ENCODE results near the gene FYN.
A peak's percentile ranks its signal among the peaks of the same experiment; 100 is the strongest.

The FYN gene

DNA sequence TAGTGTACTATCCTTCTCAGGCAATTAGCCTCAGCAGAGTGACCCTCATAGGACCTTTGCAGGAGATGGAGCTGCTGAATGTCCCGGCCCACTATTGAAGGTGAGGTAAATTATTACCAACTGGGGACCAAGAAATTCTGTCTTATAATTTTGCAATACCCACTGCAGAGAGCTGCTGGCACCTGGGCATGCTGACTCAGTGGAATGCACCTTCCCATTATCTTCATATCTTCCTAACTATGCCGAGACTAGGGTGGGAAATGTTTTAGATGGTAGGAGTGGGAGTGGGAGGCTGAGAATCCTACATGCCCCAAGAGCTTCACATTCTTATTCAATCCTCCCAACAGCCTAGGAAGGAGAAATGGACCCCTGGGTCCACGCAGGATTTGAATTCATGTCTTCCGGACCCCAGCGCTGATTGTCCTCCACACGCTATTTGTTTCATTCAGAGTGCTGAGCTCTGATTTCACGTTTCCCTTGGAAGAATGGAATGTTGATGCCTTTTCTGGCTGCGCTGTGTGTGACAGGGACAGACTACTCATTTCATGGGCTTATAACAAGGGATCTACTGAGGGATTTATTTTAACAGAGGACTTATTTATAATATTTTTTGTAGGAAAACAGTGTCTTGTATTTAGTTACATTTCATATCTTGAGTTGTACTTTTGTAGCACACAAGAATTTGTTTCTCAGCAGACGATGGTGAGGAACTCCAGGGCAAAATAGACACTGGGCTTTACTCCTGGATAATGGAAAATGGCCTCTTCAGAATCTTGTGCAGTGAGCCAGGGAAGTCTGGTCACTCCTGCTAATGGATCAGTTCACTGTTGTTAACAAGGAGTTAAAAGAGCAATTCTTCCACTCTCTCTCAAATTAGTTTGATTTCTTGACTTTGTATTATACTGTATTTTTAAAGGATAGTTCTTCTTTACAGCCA, 66.4 kb downstream of the FYN start:
- peak; percentile 45 for DNase-seq (ENCODE audit: low spot score)

DNA sequence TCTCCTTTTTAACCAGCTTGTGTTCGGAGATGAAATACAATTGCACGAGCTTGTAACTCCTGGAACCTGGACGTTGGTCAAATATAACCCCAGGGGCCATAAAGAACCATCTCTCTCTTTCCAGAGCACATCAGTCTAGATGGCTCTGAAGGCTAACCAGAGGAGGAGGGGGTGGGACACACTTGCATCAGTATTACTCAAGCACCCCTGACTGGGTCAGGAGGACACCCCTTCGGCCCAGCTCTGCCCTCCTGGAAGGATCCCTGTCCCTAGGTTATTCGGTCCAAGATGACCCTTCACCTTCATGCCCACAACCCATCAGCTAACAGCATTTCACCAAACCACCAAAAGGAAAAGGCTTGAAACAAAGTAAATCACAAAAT, 67.1 kb downstream of the FYN start:
- no peak for DNase-seq (ENCODE audit: low spot score)

DNA sequence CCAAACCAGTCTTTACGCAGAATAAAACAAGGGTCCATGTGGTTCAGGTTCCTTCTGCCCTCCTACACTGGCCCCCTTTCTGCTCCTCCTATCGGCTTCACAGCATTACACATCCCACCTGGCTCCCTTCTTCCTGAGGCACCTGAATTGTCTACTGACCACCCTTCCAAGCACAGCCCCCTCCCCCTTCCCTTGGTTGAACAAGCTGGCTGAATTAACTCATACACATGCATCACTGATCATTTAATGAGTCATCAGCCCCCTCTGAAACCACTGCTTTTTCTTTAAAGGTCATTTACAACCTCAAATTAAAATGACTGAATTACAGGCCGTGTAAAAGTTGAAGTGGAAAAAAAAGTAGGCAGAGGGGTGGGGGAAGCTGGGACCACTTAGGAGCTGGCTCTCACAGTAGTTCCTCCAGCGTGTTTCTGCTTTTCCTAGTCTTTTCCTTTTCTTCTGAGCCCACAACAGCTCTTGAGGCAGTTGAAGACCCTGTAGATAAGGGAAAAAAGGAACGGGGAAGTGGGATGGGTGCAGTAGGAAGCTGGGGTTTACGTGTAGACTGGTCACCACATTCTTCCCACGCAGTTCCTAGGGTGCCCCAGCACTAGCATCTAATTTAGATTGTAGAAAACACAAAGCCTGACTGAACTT, 67.6 kb downstream of the FYN start:
- peak; percentile 86 for DNase-seq (ENCODE audit: low spot score)

DNA sequence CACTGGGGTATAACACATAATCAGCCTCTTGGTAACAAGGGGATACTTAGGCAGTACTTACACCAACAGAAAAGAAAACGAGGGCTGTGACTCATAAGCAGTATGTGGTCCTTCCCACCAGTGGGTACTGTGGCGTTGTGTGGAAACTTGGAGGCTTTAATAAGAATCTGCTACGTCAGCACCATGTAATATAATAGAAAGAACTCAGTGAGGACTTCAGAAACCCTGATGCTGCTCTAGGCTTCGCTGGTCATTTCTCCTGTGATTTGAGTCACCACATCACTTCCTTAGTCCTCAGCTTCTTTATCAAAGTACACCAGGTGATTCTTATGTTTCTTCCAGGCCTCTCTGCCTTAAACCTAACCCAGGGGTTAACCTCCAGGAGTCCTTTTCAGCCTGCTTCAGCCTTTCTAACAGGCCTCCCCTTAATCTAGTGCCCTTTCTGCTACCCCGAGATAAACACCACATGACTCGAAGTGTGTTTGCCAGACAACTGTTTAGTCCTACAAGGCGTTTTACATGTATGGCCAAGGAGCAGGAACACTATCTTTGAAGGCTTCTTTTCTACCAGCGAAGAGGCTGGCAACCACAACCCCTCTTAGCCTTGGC, 68.5 kb downstream of the FYN start:
- DNase-seq (ENCODE audit: low spot score), result peak; percentile 72

DNA sequence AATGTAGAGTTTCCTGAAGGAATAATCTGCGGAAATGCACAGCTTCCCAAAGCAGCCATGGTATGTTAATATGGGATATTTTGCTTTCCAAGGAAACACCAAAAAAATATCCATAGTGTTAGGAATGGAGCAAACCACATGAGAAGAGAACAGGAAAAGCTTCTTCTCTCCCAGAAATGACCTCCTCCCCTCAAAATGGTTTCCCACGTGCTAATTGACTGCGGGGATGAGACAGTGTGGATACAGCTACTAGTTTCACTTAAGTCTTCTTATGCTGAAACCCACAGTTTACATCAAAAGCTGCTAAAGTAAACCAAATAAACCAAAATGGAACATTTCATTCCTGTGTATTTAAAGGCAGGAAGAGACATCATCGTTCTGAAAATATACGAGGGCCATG, 69.4 kb downstream of the FYN start:
- no peak for DNase-seq (ENCODE audit: low spot score)

DNA sequence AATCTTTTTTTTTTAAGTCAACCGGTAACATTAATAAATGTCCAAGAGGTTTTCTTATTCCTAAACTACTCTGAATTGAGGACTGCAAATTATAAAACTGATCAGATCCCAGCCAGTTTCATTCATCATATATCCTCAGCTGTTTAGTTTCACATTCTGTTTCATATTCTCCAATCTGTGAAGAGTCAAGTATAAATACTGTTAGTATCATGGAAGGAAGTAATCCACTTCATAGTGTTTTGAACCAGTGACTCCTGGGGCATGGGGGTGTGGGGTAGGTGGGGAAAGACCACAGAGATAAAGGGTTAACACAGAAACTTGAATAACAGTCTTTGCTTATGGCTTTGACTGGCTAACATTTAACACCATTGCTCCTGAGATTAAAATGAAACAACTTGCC, 69.9 kb downstream of the FYN start:
- no peak for DNase-seq (ENCODE audit: low spot score)

DNA sequence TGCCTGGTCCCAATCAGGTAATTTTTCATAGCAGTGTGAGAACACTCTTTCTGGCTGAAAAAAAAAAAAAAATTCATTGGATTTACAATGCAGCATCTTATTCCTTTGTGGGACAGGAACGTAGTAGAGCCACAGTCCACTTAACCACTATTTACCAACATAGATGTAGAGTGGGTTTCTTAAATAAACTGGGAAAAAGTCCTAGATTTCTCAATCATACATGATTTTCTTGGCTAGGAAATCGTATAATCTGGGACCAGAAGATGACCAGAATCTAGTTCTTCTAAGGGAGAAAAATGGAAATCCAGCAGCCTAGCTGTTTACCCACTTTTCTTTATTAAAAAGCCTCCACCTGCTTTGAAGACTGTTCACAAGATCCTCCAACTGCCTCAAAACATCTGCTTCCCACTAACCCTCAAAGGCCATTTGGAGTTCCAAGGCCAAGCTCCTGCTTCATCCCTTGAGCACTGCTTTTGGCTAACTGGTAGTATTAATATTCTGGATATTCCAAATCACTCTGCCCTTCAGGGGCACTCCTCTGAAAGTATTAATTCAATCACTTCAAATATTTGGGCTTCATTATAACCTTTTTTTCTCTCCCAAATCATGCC, 70.4 kb downstream of the FYN start:
- DNase-seq (ENCODE audit: low spot score), result no peak

DNA sequence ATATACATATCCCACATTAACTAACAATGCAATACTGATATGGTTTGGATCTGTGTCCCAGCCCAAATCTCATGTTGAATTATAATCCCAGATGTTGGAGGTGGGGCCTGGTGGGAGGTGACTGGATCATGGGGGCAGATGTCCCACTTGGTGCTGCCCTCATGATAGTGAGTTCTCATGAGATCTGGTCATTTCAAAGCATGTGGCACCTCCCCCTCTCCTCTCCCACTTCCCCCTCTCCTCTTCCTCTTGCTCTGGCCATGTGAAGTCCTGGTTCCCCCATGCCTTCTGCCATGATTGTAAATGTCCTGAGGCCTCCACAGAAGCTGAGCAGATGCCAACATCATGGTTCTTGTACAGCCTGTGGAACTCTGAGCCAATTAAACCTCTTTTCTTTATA, 71.2 kb downstream of the FYN start:
- no peak for DNase-seq (ENCODE audit: low spot score)

DNA sequence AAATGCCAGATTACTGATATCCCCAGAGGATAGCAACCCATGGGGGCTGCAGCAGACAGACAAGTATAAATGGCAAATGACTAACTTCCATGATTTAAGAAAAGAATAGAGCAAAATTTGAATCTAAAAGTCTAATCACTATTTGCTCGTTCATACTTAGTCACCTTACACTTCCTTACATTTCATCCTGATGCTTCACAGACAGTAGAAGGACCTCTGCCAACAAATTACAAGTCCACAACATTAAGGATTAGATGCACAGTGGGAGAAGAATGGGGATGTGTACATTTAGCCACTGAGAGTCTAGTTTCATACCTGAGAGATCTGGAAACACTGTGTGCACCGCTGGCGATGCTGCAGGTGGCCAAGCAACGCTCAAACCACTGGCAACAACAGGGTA, 72.4 kb downstream of the FYN start:
- no peak for DNase-seq (ENCODE audit: low spot score)

DNA sequence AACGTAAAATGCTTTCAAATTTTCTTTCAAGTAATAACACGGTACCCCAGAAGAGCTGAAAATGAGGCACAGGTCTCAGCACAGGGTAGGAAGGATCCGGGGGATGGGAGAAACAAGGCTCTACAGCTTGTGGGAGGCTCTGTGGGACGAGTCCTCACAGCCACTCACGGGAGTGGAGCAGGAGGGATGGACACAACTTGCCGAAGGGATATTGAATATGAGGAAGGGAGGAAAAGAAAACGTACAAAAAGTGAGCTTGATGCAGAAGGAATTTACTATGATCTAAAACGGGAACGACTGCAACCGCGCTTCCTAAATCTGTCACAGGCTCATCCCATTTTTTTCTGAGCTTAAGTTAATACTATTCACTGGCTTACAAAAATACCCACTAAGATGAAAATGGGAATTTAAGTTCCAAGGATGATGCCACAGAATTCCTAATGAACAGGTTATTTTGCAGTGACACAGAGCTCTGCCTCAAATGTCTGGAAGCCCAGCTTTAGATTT, 72.9 kb downstream of the FYN start:
- no peak for DNase-seq (ENCODE audit: low spot score)

DNA sequence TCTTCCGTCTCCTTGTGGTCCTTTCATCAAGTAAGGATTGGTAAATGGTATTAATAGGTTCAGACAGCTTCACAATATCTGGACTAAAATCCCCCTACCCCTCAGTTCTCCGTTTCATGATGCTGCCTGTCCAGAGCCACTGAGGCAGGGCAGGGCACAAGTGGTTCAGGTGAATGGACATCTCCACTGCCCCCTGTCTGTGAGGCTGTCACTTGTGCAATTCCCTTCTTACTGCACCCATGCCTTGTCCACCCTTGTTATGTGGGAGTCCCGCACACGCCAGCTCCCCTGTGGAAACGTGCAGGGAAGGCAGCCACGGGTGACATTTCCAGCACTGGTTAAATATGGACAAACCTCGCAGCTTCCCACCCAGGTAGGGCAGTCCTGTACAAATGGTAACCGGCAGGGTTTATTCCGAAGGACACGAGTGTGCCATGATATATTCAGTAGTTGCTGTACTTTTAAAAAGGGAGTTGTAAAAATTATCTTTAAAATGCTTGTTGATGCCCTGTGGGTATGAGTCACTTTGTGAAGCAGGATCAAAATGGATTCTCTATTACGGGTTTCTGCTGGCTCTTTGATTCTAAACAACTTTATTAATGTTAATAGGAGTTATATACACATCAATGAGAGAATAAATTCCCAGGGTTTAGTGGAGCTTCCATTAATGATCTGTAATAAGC, 73.5 kb downstream of the FYN start:
- no peak for DNase-seq (ENCODE audit: low spot score)

DNA sequence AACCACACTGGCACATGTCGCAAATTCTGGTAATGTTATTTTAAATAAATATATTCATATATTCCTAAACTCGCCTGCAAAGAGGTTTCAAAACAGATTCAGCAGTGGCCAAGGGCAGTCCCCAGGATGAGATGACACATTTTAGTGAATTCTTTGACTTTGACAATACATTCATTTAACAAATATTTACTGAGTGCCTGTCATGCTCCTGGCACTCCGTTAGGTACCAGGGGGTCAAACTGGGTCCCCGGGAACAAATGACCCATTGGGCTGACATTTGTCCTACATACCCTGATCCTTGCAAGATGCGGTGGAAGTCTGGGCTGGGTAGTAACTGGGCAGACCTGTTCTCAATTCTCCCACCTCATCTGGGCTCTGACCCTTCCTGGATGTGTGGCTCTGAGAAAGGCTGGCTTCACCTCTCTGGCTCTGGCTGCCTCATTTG, 74.9 kb downstream of the FYN start:
- no peak for DNase-seq (ENCODE audit: low spot score)

DNA sequence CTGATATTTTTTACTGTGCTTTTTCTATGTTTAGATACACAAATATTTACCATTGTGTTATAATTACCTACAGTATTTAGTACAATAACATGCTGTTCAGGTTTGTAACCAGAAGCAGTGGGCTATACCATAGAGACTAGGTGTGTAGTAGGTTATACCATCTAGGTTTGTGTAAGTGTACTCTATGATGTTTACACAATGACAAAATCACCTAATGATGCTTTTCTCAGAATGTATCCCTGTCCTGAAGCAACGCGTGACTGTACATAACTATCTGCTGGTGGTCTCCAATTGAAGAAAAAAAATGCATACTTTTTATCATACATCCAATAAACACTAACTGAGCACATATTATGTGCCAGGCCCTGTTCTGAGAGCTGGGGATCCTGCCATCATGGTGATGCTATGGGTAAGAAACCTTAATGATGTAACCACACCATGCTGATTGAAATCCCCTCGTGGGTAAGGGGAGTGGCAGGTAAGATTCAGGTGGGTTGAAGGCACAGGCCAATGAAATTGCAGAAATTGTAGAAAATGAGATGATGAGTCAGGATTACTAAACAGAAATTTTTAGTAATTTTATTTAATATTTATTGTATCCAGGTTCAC, 76.8 kb downstream of the FYN start:
- no peak for DNase-seq (ENCODE audit: low spot score)

DNA sequence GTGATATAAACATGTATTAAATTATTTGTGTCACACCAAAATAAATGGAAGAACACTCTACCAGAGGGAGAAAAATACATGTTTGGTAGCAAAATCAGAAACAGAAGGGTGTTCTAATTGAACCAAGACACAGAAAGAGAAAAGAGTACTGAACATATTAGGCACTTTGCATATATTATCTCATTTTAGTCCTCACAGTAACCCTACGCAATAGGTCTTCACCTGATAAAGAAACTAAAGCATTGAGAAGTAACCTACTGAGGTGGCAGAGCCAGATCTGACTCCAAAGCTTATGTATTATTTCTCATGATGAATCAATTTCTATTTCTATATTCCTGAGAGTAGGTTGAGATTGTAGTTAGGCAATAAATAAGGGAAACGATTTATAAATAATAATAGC, 77.7 kb downstream of the FYN start:
- no peak for DNase-seq (ENCODE audit: low spot score)

DNA sequence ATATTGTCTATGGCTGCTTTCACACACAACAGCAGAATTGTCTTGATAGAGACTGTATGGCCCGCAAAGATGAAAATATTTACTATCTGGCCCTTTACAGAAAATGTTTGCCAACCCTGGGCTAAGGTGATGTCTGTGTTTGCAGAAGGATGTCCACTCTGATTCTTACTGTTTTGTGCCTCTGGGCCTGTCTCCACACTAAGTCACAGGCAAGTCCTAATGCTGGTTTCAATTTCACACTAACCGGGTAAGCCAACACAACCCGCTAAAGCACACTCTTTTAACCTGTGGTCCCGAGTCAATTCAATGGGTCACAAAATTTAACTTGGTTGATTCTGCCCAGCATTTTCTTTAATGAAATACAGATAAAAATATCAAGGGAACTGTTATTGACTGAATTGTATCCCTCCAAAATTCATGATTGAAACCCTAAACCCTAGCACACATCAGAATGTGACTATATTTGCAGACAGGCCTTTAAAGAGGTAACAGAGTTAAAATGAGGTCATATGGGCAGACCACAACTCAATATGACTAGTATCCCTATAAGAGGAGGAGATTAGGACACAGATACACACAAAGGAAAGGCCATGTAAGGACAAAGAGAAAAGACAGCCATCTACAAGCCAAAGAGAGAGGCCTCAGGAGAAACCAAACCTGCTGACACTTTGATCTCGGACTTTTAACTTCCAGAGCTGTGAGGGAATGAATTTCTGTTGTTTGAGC, 78.4 kb downstream of the FYN start:
- DNase-seq (ENCODE audit: low spot score), result no peak

DNA sequence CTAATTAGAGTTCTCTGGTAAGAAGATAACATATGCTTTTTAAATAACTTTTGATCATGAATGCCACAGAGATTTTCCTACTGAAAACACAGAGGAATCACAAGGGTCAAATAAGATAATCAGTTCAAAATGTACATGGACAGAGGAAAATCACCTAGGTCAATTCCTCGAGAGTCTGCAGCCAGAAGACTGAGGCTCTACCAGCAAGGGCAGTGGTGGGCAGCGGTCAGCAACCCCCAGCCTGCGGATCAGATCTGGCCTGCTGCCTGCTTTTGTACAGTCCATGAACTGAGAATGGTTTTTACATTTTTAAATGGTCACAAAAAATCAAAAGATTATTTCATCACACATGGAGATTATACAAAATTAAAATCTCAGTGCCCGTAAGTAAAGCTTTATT, 79.0 kb downstream of the FYN start:
- no peak for DNase-seq (ENCODE audit: low spot score)

DNA sequence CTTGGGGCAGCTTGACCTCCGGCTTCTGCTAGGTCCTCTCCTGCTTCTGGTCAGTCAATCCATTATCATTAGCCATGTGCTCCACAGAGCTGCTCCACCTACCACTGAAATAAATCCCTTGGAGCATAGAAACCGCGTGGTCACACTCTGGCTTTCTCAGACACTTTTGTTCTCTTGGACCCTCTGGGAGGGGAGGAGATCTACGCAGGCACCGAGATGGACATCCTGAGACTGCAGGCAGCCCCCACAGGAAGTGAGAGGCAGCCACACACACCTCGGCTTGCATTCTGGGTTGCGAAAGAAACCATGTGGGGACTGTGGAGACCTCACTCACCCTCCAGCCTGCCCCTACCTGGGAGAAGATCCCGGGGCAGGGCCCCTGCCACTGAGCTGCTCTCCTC, 79.5 kb downstream of the FYN start:
- DNase-seq (ENCODE audit: low spot score), result no peak

DNA sequence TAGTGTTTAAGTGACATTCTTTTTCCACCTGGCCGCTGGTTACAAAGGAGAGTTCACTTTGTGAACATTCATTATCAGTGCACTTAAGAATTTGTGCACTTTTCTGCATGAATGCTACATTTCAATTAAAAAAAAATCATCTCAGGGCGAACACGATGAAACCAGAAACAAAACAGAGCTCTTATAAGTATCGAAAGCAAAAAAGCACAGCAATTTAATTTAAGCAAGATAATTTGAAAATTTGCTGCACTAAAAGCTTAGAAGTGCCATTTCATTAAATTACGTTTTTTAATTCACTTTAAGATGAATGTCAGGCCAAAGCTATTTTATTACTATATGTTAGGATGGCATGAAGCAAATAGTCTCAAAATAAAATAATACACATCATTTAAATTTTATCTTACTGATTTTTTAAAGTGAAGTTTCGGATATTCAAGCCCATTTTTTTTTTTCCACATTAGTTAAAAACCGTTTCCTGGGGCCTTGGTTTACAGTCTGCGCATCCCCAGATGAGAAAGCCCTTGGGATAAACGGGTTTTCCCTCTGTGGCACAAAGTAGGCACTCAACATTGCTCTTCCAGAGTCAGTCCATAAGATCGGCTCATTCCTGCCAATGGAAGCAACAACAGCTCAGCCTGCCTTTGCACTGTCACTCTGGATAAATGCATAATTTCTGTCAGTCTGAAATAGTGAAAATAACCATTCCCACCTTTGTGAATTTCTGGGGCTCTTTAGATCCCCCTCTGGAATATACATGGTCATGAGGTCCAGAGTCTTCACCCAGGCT, 80.1 kb downstream of the FYN start:
- DNase-seq (ENCODE audit: low spot score), result no peak

DNA sequence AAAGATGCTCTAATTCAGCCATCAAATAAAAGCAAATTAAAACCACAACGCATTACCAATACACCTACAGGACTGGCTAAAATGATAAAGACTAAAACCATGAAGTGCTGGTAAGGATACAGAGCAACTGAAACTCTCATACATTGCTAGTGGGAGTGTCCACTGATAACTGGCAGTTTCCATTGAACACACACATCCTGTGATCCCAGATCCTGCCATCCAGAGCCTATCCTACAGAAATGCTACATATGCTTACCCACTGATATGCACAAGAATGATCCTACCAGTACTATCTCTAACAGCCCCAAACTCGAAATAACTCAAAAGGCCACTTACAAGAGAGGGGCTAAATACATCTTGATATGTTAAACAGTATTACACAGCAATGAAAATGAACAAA, 81.0 kb downstream of the FYN start:
- no peak for DNase-seq (ENCODE audit: low spot score)

DNA sequence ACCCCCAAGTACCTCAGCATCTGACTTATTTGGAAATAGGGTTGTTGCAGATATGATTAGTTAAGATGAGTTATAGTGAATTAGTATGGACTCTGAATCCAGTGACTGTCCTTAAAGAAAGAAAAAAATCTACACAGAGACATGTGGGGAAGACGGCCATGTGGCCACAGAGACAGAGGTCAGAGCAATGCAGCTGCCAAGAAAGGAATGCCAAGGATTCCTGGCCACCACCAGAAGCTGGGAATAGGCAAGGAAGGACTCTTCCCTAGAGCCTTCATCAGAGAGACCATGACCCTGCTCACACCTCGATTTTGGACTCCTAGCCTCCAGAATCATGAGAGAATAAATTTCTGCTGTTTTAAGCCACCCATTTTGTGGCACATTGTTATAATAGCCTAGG, 81.8 kb downstream of the FYN start:
- DNase-seq (ENCODE audit: low spot score), result no peak

Measured in kidney tubule cell (primary cell).